ENCODE results near the gene SLC24A3. TPM values are rescaled to one million over a fixed set of nuclear protein-coding genes. Genes with fewer than 3 reads are reported as not detected.

The SLC24A3 gene
- total RNA-seq, 1 donor from 2014 or later: 14.0 TPM

DNA sequence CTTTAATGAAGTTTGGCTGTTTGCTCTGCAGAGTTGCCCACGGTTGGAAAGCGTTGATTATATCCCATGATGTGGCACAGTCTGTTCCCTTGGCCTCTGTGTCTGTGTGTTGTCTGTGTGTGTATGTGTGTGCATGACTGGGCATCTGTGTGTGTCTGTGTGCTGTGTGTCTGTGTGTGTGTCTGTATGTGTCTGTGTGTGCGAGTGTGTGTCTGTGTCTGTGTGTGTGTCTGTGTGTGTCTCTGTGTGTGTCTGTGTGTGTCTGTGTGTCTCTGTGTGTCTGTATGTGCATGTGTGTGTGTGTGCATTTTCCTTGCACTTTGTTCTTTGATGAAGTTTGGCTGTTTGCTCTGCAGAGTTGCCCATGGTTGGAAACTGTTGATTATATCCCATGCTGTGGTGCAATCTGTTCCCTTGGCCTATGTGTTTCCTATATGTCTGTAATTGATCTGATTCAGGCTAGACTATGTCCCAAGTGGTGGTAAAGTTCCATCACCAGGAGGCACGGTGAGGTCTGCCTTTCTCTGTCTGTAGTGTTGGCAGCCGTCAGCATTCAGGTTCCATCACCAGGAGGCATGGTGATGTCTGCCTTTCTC lies 467.6 kb downstream of the SLC24A3 start:
- Mint-ChIP-seq H3K9me3 (peaks cover 4% of the 10 kb centered on the region), H3K27me3 (no peaks in the 10 kb centered on the region), H3K4me1 (ENCODE audit: unreplicated experiment) (no peaks in the 10 kb centered on the region), H3K36me3 (peaks cover 4% of the 10 kb centered on the region), H3K27ac (no peak overlapping the region), H3K4me3 (no peak overlapping the region)
- TF ChIP-seq, protein P1, sequence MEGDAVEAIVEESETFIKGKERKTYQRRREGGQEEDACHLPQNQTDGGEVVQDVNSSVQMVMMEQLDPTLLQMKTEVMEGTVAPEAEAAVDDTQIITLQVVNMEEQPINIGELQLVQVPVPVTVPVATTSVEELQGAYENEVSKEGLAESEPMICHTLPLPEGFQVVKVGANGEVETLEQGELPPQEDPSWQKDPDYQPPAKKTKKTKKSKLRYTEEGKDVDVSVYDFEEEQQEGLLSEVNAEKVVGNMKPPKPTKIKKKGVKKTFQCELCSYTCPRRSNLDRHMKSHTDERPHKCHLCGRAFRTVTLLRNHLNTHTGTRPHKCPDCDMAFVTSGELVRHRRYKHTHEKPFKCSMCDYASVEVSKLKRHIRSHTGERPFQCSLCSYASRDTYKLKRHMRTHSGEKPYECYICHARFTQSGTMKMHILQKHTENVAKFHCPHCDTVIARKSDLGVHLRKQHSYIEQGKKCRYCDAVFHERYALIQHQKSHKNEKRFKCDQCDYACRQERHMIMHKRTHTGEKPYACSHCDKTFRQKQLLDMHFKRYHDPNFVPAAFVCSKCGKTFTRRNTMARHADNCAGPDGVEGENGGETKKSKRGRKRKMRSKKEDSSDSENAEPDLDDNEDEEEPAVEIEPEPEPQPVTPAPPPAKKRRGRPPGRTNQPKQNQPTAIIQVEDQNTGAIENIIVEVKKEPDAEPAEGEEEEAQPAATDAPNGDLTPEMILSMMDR (conservative IDR thresholded peaks at IDR 0.05): no peak
- DNase-seq (ENCODE audit: extremely low spot score, unreplicated experiment): no peak

DNA sequence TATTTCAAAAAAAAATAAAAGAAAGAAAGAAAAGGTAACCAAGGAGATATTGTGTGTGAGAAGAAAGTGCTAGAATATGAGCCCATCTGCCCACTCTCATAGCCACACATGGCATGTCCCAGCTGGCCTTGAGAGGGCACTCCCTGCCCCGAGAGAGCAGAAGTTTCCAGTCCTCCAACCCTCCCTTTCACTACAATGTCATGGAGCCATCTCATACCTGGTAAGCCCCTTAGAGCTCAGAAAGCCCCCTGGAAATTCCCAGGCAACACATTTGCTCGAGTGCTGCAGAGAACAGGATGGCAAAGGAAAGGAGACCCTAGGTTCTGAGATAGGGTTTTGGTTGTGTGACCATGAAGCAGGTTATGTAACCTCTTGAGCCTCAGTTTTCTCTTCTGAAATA lies 469.8 kb downstream of the SLC24A3 start:
- Mint-ChIP-seq H3K27me3 (no peaks in the 10 kb centered on the region), H3K4me1 (ENCODE audit: unreplicated experiment) (no peaks in the 10 kb centered on the region), H3K27ac (no peak overlapping the region), H3K4me3 (no peak overlapping the region), H3K9me3 (peaks cover 10% of the 10 kb centered on the region), H3K36me3 (peaks cover 7% of the 10 kb centered on the region)
- no peak for DNase-seq (ENCODE audit: extremely low spot score, unreplicated experiment)
- TF ChIP-seq, protein P1 (conservative IDR thresholded peaks at IDR 0.05): no peak

DNA sequence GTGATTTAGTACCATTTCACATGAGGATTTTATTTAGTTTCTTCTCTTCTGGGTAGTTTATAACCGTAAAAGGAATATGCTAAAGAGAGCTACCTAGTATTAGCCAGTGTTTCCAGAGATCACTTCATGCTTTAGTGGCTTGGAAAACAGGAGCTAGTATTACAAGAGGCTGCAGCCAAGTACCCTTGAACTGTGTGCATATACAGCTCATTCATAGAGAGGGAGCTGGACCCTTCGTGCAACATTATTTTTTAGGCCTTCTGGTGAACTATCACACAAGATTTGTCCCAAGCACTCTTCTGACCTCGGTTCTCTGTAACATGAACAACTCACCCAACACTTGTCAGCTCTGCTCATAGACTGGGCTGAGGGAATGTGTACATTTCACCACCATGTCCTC lies 470.7 kb downstream of the SLC24A3 start:
- no peaks in the 10 kb centered on the region for H3K4me1 Mint-ChIP-seq (ENCODE audit: unreplicated experiment)
- H3K4me3 Mint-ChIP-seq: no peak overlapping the region
- no peak for DNase-seq (ENCODE audit: extremely low spot score, unreplicated experiment)
- TF ChIP-seq, protein P1 (conservative IDR thresholded peaks at IDR 0.05): no peak
- H3K27ac Mint-ChIP-seq: no peak overlapping the region
- no peaks in the 10 kb centered on the region for H3K27me3 Mint-ChIP-seq
- H3K36me3 Mint-ChIP-seq: peaks cover 7% of the 10 kb centered on the region
- H3K9me3 Mint-ChIP-seq: peaks cover 10% of the 10 kb centered on the region

DNA sequence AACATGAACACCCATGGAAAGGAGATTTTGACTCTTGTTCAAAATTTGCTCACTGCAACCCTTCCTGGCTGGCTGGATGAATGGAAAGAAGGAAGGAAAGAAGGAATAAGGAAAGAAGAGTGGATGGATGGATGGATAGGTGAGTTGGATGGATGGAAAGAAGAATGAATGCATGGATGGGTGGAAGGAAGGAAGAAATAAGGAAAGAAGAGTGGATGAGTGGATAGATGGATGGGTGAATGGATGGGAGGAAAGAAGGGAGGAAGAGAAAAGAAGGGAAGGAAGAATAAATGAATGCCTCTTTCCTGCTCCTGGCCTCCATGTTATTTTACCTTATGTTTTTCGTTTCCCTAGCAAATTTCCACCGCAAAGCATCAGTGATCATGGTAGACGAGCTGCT lies 471.4 kb downstream of the SLC24A3 start:
- no peak for DNase-seq (ENCODE audit: extremely low spot score, unreplicated experiment)
- Mint-ChIP-seq H3K9me3 (peaks cover 10% of the 10 kb centered on the region), H3K4me1 (ENCODE audit: unreplicated experiment) (no peaks in the 10 kb centered on the region), H3K27ac (no peak overlapping the region), H3K4me3 (no peak overlapping the region), H3K27me3 (no peaks in the 10 kb centered on the region), H3K36me3 (peaks cover 7% of the 10 kb centered on the region)
- TF ChIP-seq, protein P1 (conservative IDR thresholded peaks at IDR 0.05): no peak

DNA sequence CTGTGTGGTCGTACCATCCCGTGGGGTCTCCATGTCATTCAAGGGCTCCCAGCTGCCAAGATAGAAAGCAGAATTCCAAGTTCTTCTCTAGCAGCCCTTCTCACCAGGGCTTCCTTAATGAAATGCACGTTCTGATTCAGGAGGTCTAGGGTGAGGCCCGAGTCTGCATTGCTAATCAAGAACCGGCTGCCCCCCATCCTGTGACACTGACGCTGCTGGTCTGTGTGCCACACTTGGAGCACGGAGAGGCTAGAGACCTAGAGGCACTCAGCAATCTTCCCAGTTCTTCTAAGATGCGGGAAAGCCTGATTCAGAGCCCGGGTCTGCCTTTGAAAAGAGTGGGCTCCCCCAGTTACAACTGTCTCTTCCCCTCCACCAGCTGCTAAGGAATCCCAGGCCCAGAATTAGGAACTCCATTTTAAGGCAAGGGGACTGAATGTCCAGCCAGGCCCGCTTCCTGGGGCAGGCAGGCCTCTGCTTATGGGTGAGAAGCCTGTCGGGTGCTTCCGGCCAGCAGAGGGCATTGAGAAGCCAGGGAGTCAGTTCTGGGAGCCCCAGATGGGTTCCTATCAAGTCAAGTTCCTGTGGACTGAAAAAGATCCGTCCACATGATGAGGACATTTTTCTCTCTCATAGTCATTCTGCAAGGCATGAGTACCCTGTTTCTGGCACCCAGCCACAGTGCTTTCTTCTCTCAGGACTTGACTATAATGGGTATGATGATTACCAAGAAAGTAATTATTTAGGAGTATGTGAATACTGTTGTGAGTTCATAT lies 475.8 kb downstream of the SLC24A3 start:
- peaks cover 7% of the 10 kb centered on the region for H3K36me3 Mint-ChIP-seq
- TF ChIP-seq, protein P1 (conservative IDR thresholded peaks at IDR 0.05): peak; percentile 67
- no peak for DNase-seq (ENCODE audit: extremely low spot score, unreplicated experiment)
- no peaks in the 10 kb centered on the region for H3K27me3 Mint-ChIP-seq
- no peak overlapping the region for H3K27ac Mint-ChIP-seq
- no peak overlapping the region for H3K4me3 Mint-ChIP-seq
- H3K4me1 Mint-ChIP-seq (ENCODE audit: unreplicated experiment): peaks cover 12% of the 10 kb centered on the region
- peaks cover 5% of the 10 kb centered on the region for H3K9me3 Mint-ChIP-seq

Data from type B pancreatic cell (in vitro differentiated cells).